IPS-20b (cell line): ENCODE results near the gene LMAN1.

ENCODE experiments used
- H3K27ac ChIP-seq: one replicate; pipeline ENCODE4 v1.5.1; 2013; ENCODE audit warnings: low read length
- H3K27me3 ChIP-seq: 2 replicates; pipeline ENCODE4 v1.6.1; 2013; ENCODE audit warnings: mild to moderate bottlenecking, low read length, inconsistent platforms; ENCODE audit not compliant: insufficient read depth
- H3K36me3 ChIP-seq: 2 replicates; pipeline ENCODE4 v1.6.1; 2013; ENCODE audit warnings: low read depth, mild to moderate bottlenecking, inconsistent platforms, low read length, moderate library complexity; ENCODE audit not compliant: insufficient read depth
- H3K4me1 ChIP-seq: 2 replicates; pipeline ENCODE4 v1.6.1; 2013; ENCODE audit warnings: mild to moderate bottlenecking, control low read depth, inconsistent platforms, low read length, moderate library complexity; ENCODE audit not compliant: insufficient read depth
- H3K4me3 ChIP-seq: 2 replicates; pipeline ENCODE4 v1.5.1; 2013; ENCODE audit warnings: mild to moderate bottlenecking, low read length, inconsistent platforms
- H3K9ac ChIP-seq: 2 replicates; pipeline ENCODE4 v1.6.1; 2013; ENCODE audit warnings: low read depth, mild to moderate bottlenecking, inconsistent platforms, low read length, moderate library complexity
- H3K9me3 ChIP-seq: 2 replicates; pipeline ENCODE4 v1.6.1; 2013; ENCODE audit warnings: mild to moderate bottlenecking, low read depth, low read length, inconsistent platforms; ENCODE audit not compliant: insufficient read depth

LMAN1 gene

DNA sequence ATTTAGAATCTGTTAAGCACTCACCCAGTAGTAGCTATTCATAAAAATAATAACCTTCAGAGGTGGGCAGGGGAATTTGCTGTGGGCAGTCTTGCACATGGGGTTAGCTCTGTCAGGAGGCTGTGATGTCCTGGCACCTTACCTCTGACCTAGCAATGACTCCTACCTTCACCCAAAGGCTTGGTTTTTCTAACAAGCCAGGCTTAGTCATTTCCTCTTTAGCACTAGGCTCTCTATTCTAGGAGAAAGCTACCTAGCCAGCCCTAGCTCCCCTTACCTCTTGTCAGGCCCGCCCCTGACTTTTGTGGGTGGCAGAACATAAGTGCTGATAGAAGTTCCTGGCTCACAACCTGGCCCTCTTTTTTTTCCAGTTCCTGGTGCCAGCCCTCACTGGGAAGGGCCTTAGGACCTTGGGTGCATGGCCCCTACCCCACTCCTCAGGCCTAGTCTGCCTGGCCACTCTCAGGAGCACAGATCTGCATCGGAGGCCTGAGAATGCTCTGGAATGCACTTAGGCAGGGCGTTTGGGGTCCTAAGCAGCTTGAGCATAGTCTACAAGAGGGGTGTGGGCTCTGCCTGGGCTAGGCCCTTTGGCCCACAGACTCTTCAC lies 58.3 kb downstream of the LMAN1 start:
- Histone ChIP-seq H3K4me1 (no peaks in the 10 kb centered on the region), H3K9me3 (no peaks in the 10 kb centered on the region), H3K27ac (no peak overlapping the region), H3K27me3 (peaks cover 37% of the 10 kb centered on the region), H3K9ac (no peak overlapping the region), H3K36me3 (no peaks in the 10 kb centered on the region), H3K4me3 (no peak overlapping the region)

DNA sequence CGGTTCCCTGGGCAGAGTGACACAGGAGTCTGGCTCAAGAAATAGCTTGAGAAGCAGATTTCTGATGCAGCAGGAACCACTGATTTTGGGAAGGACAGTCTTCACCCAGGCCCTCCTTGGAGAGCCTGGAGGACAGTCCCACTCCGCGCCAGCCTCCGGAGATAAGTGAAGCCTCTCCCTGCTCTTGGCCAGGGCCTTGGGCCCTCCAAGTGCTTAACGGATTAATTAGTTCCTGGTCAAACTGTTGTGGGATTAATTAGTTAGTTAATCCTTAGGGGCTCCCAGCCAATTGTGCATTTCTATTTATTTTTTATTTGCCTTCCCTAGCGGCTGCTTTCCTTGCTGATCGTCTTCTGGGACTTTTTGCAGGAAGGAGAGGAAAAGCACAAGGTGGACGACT lies 60.2 kb downstream of the LMAN1 start:
- Histone ChIP-seq H3K9ac (no peak overlapping the region), H3K9me3 (no peaks in the 10 kb centered on the region), H3K36me3 (no peaks in the 10 kb centered on the region), H3K4me3 (no peak overlapping the region), H3K27ac (no peak overlapping the region), H3K27me3 (peaks cover 45% of the 10 kb centered on the region), H3K4me1 (no peaks in the 10 kb centered on the region)

DNA sequence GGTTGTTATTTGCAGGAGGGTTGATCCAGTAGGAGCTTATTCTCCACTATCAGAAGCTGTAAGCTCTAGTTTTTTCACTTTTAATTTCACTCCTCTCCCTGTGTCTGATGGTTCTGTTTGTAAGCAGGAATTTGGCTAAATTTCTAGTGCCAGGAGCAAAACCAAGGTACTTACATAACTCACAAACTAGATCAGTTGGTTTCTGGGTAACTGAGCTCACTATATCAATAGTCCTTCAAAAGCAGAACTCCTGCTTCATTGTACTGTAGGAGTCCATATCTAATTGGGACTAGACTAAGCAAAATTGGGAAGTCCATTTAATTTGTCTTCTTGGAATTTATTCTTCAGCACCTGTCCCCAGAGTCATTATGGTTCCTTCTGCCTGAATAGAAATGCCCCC lies 65.7 kb downstream of the LMAN1 start:
- H3K27me3 ChIP-seq = peaks cover 44% of the 10 kb centered on the region
- H3K9ac ChIP-seq = no peak overlapping the region
- H3K4me1 ChIP-seq = peaks cover 7% of the 10 kb centered on the region; the same call in 1 of the 2 replicates
- H3K36me3 ChIP-seq = no peaks in the 10 kb centered on the region
- H3K27ac ChIP-seq = no peak overlapping the region
- no peaks in the 10 kb centered on the region for H3K9me3 ChIP-seq
- H3K4me3 ChIP-seq = no peak overlapping the region

DNA sequence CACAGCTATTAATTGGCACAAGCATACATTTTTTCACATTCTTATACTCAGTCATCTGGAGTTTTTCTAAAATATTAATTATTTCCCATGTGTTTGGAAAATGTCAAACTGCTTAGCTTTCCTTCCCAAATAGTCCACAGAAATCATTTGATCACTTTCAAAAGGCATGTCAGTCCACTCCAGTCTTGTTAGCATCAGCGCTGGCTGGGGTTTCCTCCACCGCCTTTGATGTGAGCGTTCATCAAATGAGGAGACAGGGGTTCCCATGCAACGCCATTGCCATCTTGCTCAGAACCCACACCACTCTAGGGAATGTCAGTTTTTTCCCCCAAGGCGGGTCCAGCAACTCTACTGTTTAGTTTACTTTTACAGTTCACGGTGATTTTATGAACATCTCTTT lies 72.7 kb downstream of the LMAN1 start:
- no peaks in the 10 kb centered on the region for H3K36me3 ChIP-seq
- no peaks in the 10 kb centered on the region for H3K4me1 ChIP-seq
- H3K27me3 ChIP-seq = peaks cover 36% of the 10 kb centered on the region
- no peak overlapping the region for H3K4me3 ChIP-seq
- no peak overlapping the region for H3K9ac ChIP-seq
- no peak overlapping the region for H3K27ac ChIP-seq
- H3K9me3 ChIP-seq = no peaks in the 10 kb centered on the region

DNA sequence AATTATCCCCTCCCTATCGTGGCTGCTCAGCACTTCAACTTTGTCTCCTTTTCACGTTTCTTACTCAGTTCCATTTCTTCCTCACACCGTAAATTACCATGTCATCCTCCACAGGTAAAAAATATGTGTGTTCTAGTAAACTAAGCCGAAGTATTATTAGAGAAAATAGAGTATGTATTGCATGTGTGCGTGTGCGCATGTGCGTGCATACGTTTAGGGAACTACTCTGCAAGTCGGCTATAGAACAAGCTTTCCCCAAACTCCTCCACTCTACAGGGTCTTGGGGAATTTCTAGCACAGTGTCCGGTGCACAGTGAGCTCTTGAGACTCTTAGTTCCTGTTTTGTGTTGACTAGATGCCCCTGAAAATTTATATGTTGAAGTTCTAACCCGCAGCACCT lies 76.7 kb downstream of the LMAN1 start:
- Histone ChIP-seq H3K4me1 (no peaks in the 10 kb centered on the region), H3K9ac (no peak overlapping the region), H3K9me3 (no peaks in the 10 kb centered on the region), H3K27me3 (peaks cover 71% of the 10 kb centered on the region), H3K36me3 (no peaks in the 10 kb centered on the region), H3K27ac (no peak overlapping the region), H3K4me3 (no peak overlapping the region)

DNA sequence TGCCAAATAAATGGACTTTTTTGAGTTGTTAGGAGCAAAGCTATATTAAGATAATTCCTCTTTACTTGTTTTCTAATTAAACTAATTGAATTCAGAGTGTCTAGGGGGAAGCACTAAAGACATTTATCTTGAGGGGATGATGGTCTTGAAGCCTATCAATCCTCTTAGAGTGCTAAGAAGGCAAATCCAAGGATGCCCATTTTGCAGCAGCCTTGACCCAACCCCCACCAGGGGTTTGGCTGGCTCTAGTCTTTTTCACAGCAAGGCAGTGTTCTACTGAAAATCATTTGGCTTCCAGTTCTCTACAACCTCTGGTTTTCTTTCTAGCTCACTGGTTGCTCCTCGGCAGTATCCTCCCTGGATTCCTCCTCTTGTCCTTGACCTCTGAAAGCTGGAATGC lies 79.3 kb downstream of the LMAN1 start:
- Histone ChIP-seq H3K27ac (no peak overlapping the region), H3K4me3 (no peak overlapping the region), H3K9ac (no peak overlapping the region), H3K36me3 (no peaks in the 10 kb centered on the region), H3K9me3 (no peaks in the 10 kb centered on the region), H3K4me1 (peaks cover 13% of the 10 kb centered on the region; the same call in 1 of the 2 replicates), H3K27me3 (peaks cover 97% of the 10 kb centered on the region)

DNA sequence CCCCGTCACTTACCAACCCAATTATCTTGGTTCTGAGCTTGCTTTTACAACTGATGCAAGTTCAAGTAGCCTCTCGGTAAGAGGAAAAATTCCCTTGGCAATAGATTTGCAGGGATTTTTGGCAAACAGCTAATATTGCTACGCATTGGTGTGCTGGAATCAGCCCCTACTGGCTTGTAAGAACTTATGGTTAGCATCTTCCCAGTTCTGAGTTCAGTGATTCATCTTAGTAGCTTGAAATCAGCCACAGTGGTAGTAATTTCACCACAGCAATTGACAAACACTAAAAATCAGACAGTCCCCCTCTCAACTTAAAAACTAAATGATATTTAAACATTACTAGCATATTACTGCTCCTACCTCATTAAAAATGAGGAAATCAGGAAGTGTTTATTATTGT lies 79.9 kb downstream of the LMAN1 start:
- peaks cover 13% of the 10 kb centered on the region; the same call in 1 of the 2 replicates for H3K4me1 ChIP-seq
- no peaks in the 10 kb centered on the region for H3K9me3 ChIP-seq
- H3K36me3 ChIP-seq = no peaks in the 10 kb centered on the region
- H3K27me3 ChIP-seq = peaks cover 99% of the 10 kb centered on the region
- H3K4me3 ChIP-seq = no peak overlapping the region
- H3K9ac ChIP-seq = no peak overlapping the region
- no peak overlapping the region for H3K27ac ChIP-seq

DNA sequence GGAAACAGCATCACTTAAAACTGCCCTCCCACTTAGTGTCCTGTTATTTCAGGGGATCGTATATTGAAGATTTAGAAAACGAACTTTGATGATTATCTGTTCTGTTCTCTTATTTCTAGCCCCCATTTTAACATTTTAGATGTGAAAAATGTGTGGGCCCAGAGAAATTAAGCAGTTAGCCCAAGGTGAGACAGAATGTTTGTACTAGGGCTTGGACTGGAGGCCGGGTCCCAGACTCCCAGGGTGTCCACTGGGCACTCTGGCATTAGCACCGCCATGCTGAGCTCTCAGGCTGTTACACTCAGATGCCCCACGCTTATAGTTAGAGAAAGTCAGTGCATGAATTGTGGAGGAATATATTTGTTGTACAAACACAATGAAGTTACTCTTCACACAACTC lies 80.3 kb downstream of the LMAN1 start:
- no peaks in the 10 kb centered on the region for H3K9me3 ChIP-seq
- peaks cover 13% of the 10 kb centered on the region; the same call in 1 of the 2 replicates for H3K4me1 ChIP-seq
- H3K27ac ChIP-seq = no peak overlapping the region
- no peaks in the 10 kb centered on the region for H3K36me3 ChIP-seq
- no peak overlapping the region for H3K9ac ChIP-seq
- H3K27me3 ChIP-seq = peaks cover 99% of the 10 kb centered on the region
- no peak overlapping the region for H3K4me3 ChIP-seq
